NCI-H2227 treated with DMSO at 0.1 percent for 48 hours (cell line): ENCODE measurements around the gene SPATA9.

Experiments used
- DNase-seq: peaks from one replicate; lab custom pipeline; 2025; lab: John Stamatoyannopoulos, UW

Gene SPATA9

GRCh38 chr5:95684361-95684760 lies 1.6 kb upstream of the SPATA9 start:
- DNase-seq = no peak

GRCh38 chr5:95673081-95673480 lies 9.7 kb downstream of the SPATA9 start:
- DNase-seq = no peak

- no peak for DNase-seq
Measured at GRCh38 chr5:95672641-95673040, 10.2 kb downstream of the SPATA9 start.

GRCh38 chr5:95671826-95672225 lies 11.0 kb downstream of the SPATA9 start:
- DNase-seq = no peak

GRCh38 chr5:95670568-95670967 lies 12.2 kb downstream of the SPATA9 start:
- DNase-seq = no peak

- no peak for DNase-seq
Measured at GRCh38 chr5:95669985-95670384, 12.8 kb downstream of the SPATA9 start.

- no peak for DNase-seq
Measured at GRCh38 chr5:95669540-95669939, 13.3 kb downstream of the SPATA9 start.

GRCh38 chr5:95668728-95669127 lies 14.1 kb downstream of the SPATA9 start:
- DNase-seq = no peak

GRCh38 chr5:95668216-95668615 lies 14.6 kb downstream of the SPATA9 start:
- DNase-seq = no peak

GRCh38 chr5:95667678-95668077 lies 15.1 kb downstream of the SPATA9 start:
- no peak for DNase-seq

GRCh38 chr5:95667061-95667618 lies 15.7 kb downstream of the SPATA9 start:
- no peak for DNase-seq

- peak; percentile 11 for DNase-seq
Measured at GRCh38 chr5:95664204-95664786, 18.5 kb downstream of the SPATA9 start.

- no peak for DNase-seq
Measured at GRCh38 chr5:95662946-95663345, 19.8 kb downstream of the SPATA9 start.

- DNase-seq = no peak
Measured at GRCh38 chr5:95660060-95660459, 22.7 kb downstream of the SPATA9 start.

GRCh38 chr5:95655575-95655974 lies 27.2 kb downstream of the SPATA9 start:
- DNase-seq = no peak

GRCh38 chr5:95654196-95654595 lies 28.6 kb downstream of the SPATA9 start:
- no peak for DNase-seq

GRCh38 chr5:95652849-95653248 lies 29.9 kb downstream of the SPATA9 start:
- DNase-seq = no peak

GRCh38 chr5:95649842-95650620 lies 32.8 kb downstream of the SPATA9 start:
- no peak for DNase-seq

- no peak for DNase-seq
Measured at GRCh38 chr5:95649274-95649673, 33.5 kb downstream of the SPATA9 start.

- peak; percentile 10 for DNase-seq
Measured at GRCh38 chr5:95647886-95648860, 34.6 kb downstream of the SPATA9 start.

GRCh38 chr5:95646569-95647431 lies 36.0 kb downstream of the SPATA9 start, which contains the start of gene RFESD:
TSS of gene RFESD (plus strand) at chr5:95646777. CDS start at chr5:95652272, 5,495 bp downstream.
- peak; percentile 90 for DNase-seq
